OCI-LY1 (cell line): ENCODE data around the gene UHMK1.
"Not testable (repeated sequence)": the region's sequence is repeated elsewhere in the genome, so short reads cannot be mapped to it uniquely, and the experiment has no call there.

Source experiments
- H2AFZ ChIP-seq: fragments of 200-600 bp; sonication (generic), shearing (Covaris generic); 2 replicates; pipeline ENCODE4 v1.6.0; 2014; ENCODE audit warnings: antibody characterized with exemption, mild to moderate bottlenecking, low read length
- H3F3A ChIP-seq: fragments of 200-600 bp; sonication (generic), shearing (Covaris generic); 2 replicates; pipeline ENCODE4 v1.6.0; 2014; ENCODE audit warnings: mild to moderate bottlenecking, antibody characterized with exemption, low read length, moderate library complexity; ENCODE audit not compliant: insufficient read depth
- H3K27ac ChIP-seq: fragments of 200-600 bp; sonication (generic); 2 replicates; pipeline ENCODE4 v1.5.1; 2014; ENCODE audit warnings: low read length, mixed run types, mild to moderate bottlenecking, low read depth; ENCODE audit not compliant: poor library complexity, severe bottlenecking
- H3K27me3 ChIP-seq: fragments of 200-600 bp; sonication (generic); 2 replicates; pipeline ENCODE4 v1.6.0; 2014; ENCODE audit warnings: antibody characterized with exemption, mild to moderate bottlenecking, low read length, moderate library complexity; ENCODE audit not compliant: insufficient read depth
- H3K36me3 ChIP-seq: fragments of 200-600 bp; sonication (generic); 2 replicates; pipeline ENCODE4 v1.6.1; 2014; ENCODE audit warnings: mild to moderate bottlenecking, antibody characterized with exemption, low read length, moderate library complexity, mixed read lengths; ENCODE audit not compliant: insufficient read depth
- H3K4me1 ChIP-seq: fragments of 200-600 bp; sonication (generic); 2 replicates; pipeline ENCODE4 v1.5.1; 2014; ENCODE audit warnings: mild to moderate bottlenecking, low read length, moderate library complexity; ENCODE audit not compliant: insufficient read depth, severe bottlenecking
- H3K4me2 ChIP-seq: fragments of 200-600 bp; sonication (generic), shearing (Covaris generic); 2 replicates; pipeline ENCODE4 v1.6.1; 2014; ENCODE audit warnings: low read length
- H3K4me3 ChIP-seq: fragments of 200-600 bp; sonication (generic); 2 replicates; pipeline ENCODE4 v1.5.1; 2014; ENCODE audit warnings: low read length, low read depth, mild to moderate bottlenecking, mixed read lengths; ENCODE audit not compliant: poor library complexity, severe bottlenecking
- H3K79me2 ChIP-seq: fragments of 200-600 bp; shearing (Covaris generic); 2 replicates; pipeline ENCODE4 v1.6.1; 2016; ENCODE audit warnings: mixed run types, low read length, mixed read lengths; ENCODE audit not compliant: insufficient read depth
- H3K9ac ChIP-seq: fragments of 200-600 bp; sonication (generic), shearing (Covaris generic); 2 replicates; pipeline ENCODE4 v1.6.1; 2014; ENCODE audit warnings: mild to moderate bottlenecking, low read length, mixed read lengths
- H3K9me2 ChIP-seq: fragments of 200-600 bp; sonication (generic), shearing (Covaris generic); 2 replicates; pipeline ENCODE4 v1.6.1; 2014; ENCODE audit warnings: low read depth, mild to moderate bottlenecking, low read length, mixed read lengths
- H3K9me3 ChIP-seq: fragments of 200-600 bp; shearing (Covaris generic); 2 replicates; pipeline ENCODE4 v1.6.1; 2014; ENCODE audit warnings: low read length, mixed read lengths
- H4K20me1 ChIP-seq: fragments of 200-600 bp; sonication (generic), shearing (Covaris generic); 2 replicates; pipeline ENCODE4 v1.6.0; 2016; ENCODE audit warnings: mild to moderate bottlenecking, low read length; ENCODE audit not compliant: insufficient read depth
- CTCF ChIP-seq: fragments of 200-600 bp; sonication (generic), shearing (Covaris generic); IDR thresholded peaks from 2 replicates; pipeline ENCODE4 v1.5.1; 2017; ENCODE audit warnings: mild to moderate bottlenecking, antibody characterized with exemption, low read length, moderate library complexity, mixed read lengths
- EZH2 ChIP-seq: fragments of 200-600 bp; sonication (generic), shearing (Covaris generic); IDR thresholded peaks from 2 replicates; pipeline ENCODE4 v1.8.0; 2017; ENCODE audit warnings: borderline replicate concordance, mixed run types, mild to moderate bottlenecking, antibody characterized with exemption, low read length, moderate library complexity, mixed read lengths

UHMK1 gene

DNA sequence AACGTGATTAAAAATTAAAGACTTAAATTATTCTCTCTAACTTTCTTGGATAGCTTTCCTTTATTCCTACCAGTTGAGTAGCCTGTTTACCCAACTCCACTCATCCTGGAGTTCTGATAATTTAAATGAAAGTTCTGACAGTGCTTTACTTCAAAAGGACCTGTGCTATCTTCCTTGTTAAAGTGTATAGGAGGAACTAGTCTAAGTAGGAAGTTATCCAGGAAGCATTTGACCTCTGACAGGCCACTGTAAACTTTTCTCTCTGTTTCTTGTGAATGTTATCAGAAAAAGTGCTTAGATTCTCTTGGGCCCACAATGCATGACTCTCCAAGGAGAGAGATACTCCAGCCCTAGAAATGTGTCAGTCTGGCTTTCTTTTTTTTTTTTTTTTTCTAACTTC is 73.1 kb downstream of the UHMK1 start:
- no peaks in the 10 kb centered on the region for H3K9me3 ChIP-seq
- peaks cover 29% of the 10 kb centered on the region; the same call in 1 of the 2 replicates for H3K36me3 ChIP-seq
- no peak overlapping the region for H3K9ac ChIP-seq
- no peak for TF ChIP-seq EZH2
- TF ChIP-seq CTCF: no peak
- no peaks in the 10 kb centered on the region for H3K9me2 ChIP-seq
- H3F3A ChIP-seq: no peaks in the 10 kb centered on the region
- no peaks in the 10 kb centered on the region for H4K20me1 ChIP-seq
- H2AFZ ChIP-seq: no peak overlapping the region
- no peaks in the 10 kb centered on the region for H3K27me3 ChIP-seq
- no peak overlapping the region for H3K4me3 ChIP-seq
- H3K79me2 ChIP-seq: no peaks in the 10 kb centered on the region
- no peak overlapping the region for H3K4me2 ChIP-seq
- H3K27ac ChIP-seq: no peak overlapping the region
- no peaks in the 10 kb centered on the region for H3K4me1 ChIP-seq

DNA sequence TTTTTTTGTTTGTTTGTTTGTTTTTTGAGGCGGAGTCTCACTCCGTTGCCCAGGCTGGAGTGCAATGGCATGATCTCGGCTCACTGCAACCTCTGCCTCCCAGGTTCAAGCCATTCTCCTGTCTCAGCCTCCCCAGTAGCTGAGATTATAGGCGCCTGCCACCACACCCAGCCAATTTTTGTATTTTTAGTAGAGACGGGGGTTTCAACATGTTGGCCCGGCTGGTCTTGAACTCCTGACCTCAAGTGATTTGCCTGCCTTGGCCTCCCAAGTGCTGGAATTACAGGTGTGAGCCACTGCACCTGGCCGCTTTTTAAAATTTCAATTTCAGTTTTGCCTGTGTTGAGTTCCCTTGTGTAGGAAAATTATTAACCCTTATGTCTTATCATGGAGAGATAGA is 73.5 kb downstream of the UHMK1 start:
- H3K36me3 ChIP-seq: peaks cover 29% of the 10 kb centered on the region; the same call in 1 of the 2 replicates
- H3K27me3 ChIP-seq, H3K27ac ChIP-seq, H3K9me3 ChIP-seq, H3K4me2 ChIP-seq, H4K20me1 ChIP-seq, H3K4me3 ChIP-seq, H3K4me1 ChIP-seq, H3F3A ChIP-seq, H3K9ac ChIP-seq, H3K79me2 ChIP-seq, H2AFZ ChIP-seq, H3K9me2 ChIP-seq: not testable (repeated sequence)

- Histone ChIP-seq H3K36me3 (peaks cover 32% of the 10 kb centered on the region; the same call in 1 of the 2 replicates), H3K79me2 (no peaks in the 10 kb centered on the region), H3K4me3 (no peak overlapping the region), H3F3A (no peaks in the 10 kb centered on the region), H2AFZ (no peak overlapping the region), H3K9ac (no peak overlapping the region), H3K4me2 (no peak overlapping the region), H4K20me1 (no peaks in the 10 kb centered on the region), H3K27ac (no peak overlapping the region), H3K4me1 (no peaks in the 10 kb centered on the region), H3K27me3 (no peaks in the 10 kb centered on the region), H3K9me3 (no peaks in the 10 kb centered on the region), H3K9me2 (no peaks in the 10 kb centered on the region)
- TF ChIP-seq CTCF (no peak), EZH2 (no peak)
These were observed 74.1 kb downstream of the UHMK1 start for GRCh38 chr1:162571696-162572095.

DNA sequence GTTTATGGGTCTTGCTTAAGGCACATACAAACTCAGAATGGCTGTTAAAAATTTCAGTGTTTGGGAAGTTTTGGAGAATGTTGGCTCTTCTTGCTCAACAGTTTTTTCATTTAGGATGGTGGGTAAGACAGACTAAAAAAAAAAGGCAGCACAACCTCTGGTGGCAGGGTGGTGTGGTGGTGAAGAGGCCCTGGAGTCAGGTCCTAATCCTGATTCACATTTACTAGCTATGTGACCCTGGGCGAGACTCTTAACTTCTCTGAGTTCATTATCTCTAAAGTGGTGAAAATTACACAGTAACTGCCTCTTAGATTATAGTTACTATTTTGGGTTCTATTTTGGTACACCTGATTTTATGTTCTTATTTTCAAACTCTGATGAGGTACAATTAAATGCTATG is 75.5 kb downstream of the UHMK1 start:
- Histone ChIP-seq H3K9me2 (no peaks in the 10 kb centered on the region), H3K27me3 (no peaks in the 10 kb centered on the region), H3K36me3 (peaks cover 20% of the 10 kb centered on the region; the same call in 1 of the 2 replicates), H3K9ac (no peak overlapping the region), H3F3A (no peaks in the 10 kb centered on the region), H4K20me1 (no peaks in the 10 kb centered on the region), H2AFZ (no peak overlapping the region), H3K79me2 (no peaks in the 10 kb centered on the region), H3K27ac (no peak overlapping the region), H3K9me3 (no peaks in the 10 kb centered on the region), H3K4me3 (no peak overlapping the region), H3K4me1 (no peaks in the 10 kb centered on the region), H3K4me2 (no peak overlapping the region)
- TF ChIP-seq CTCF (no peak), EZH2 (no peak)
